Measurements from ENCODE around the gene CDC14A. TPM values are rescaled to one million over a fixed set of nuclear protein-coding genes. Genes with fewer than 3 reads are reported as not detected.
A peak's percentile ranks its signal among the peaks of the same experiment; 100 is the strongest.

CDC14A gene
- 6.6 TPM for total RNA-seq (2021; ENCODE audit: unreplicated experiment)
- polyA plus RNA-seq (2012; ENCODE audit: insufficient read length) = 1.9 TPM
- Bru-seq, nascent RNA = percentile 66 among the genes with signal in this experiment
- BruChase-seq, experiment 1, labeled RNA remaining after a 2-hour chase = percentile 52 among the genes with signal in this experiment
- BruChase-seq, experiment 2, labeled RNA remaining after a 6-hour chase = percentile 44 among the genes with signal in this experiment
- long read RNA-seq, full-length matches to known transcripts = 3 of 6 reads
- long read RNA-seq, partial matches to known transcripts = 0 of 6 reads
- long read RNA-seq, other reads (novel, unspliced or antisense) = 3 of 6 reads

- H3K36me3 ChIP-seq (ENCODE audit: control insufficient read depth, insufficient read depth, low read length) = peaks cover 3% of the 10 kb centered on the region; the same call in 1 of the 2 replicates
- intact Hi-C loops (cut with micrococcal nuclease; ENCODE audit: unreplicated experiment) (loop anchor here (10.0 kb wide), 1 partner anchor 102 kb away; no protein-coding TSS in a partner anchor), in situ Hi-C loops (cut with HindIII; ENCODE audit: low pct_unique_long_range_greater_than_20kb, low sequenced_read_pairs) (no loop called here)
- ChIA-PET POLR2A (no interaction called here), CTCF (no interaction called here)
- no TSS peak for BruUV-seq (replicated peaks)
- peaks cover 18% of the 10 kb centered on the region for H3K4me1 ChIP-seq (ENCODE audit: control insufficient read depth, insufficient read depth, low read length)
- no peaks in the 10 kb centered on the region for H3K27me3 ChIP-seq (ENCODE audit: control insufficient read depth, insufficient read depth, low read length)
- ATAC-seq (peak; percentile 89), DNase-seq (ENCODE audit: low read depth, low spot score) (peak; percentile 64)
- H3K27ac ChIP-seq (ENCODE audit: low read length) = peak within 1 kb of the TSS; percentile 91
- peak within 1 kb of the TSS; percentile 83 to 84 for H3K4me3 ChIP-seq (ENCODE audit: low read depth in 2 of 2, low read length in 2 of 2)
- TF ChIP-seq POLR2AphosphoS5 (IDR thresholded peaks at IDR 0.05; ENCODE audit: low read depth, low read length) (no peak), REST (IDR thresholded peaks at IDR 0.05; ENCODE audit: insufficient read depth in 1 of 2, low read depth in 2 of 2, low read length in 1 of 2) (no peak), TCF7L2 (IDR thresholded peaks at IDR 0.05; ENCODE audit: low read depth, low read length) (no peak), SIN3A (IDR thresholded peaks at IDR 0.05; ENCODE audit: borderline replicate concordance, insufficient read depth, low read depth, low read length) (peak; percentile 80; the same call in 1 of the 2 replicates), CTCF (IDR thresholded peaks at IDR 0.05) (no peak)
- H3K9me3 ChIP-seq (ENCODE audit: control insufficient read depth, insufficient read depth, low read depth, low read length) = no peaks in the 10 kb centered on the region
Measured at GRCh38 chr1:100352267-100353070, at the start of gene CDC14A. Gene CDC14A, plus strand, starts transcription at chr1:100352506. Its CDS starts 449 bp downstream, at chr1:100352955.

- H3K4me1 ChIP-seq (ENCODE audit: control insufficient read depth, insufficient read depth, low read length) = no peaks in the 10 kb centered on the region
- no peaks in the 10 kb centered on the region for H3K9me3 ChIP-seq (ENCODE audit: control insufficient read depth, insufficient read depth, low read depth, low read length)
- no peak overlapping the region for H3K27ac ChIP-seq (ENCODE audit: low read length)
- POLR2A ChIA-PET = no interaction called here
- H3K27me3 ChIP-seq (ENCODE audit: control insufficient read depth, insufficient read depth, low read length) = no peaks in the 10 kb centered on the region
- H3K36me3 ChIP-seq (ENCODE audit: control insufficient read depth, insufficient read depth, low read length) = no peaks in the 10 kb centered on the region
- no peak for ATAC-seq
- intact Hi-C loops (cut with micrococcal nuclease; ENCODE audit: unreplicated experiment) = no loop called here
- BruUV-seq (replicated peaks) = no TSS peak
- no peak overlapping the region for H3K4me3 ChIP-seq (ENCODE audit: low read depth in 2 of 2, low read length in 2 of 2)
- in situ Hi-C loops (cut with HindIII; ENCODE audit: low pct_unique_long_range_greater_than_20kb, low sequenced_read_pairs) = no loop called here
- no peak for DNase-seq (ENCODE audit: low read depth, low spot score)
- TF ChIP-seq SIN3A (IDR thresholded peaks at IDR 0.05; ENCODE audit: borderline replicate concordance, insufficient read depth, low read depth, low read length) (no peak), CTCF (IDR thresholded peaks at IDR 0.05) (no peak), REST (IDR thresholded peaks at IDR 0.05; ENCODE audit: insufficient read depth in 1 of 2, low read depth in 2 of 2, low read length in 1 of 2) (no peak), POLR2AphosphoS5 (IDR thresholded peaks at IDR 0.05; ENCODE audit: low read depth, low read length) (no peak), TCF7L2 (IDR thresholded peaks at IDR 0.05; ENCODE audit: low read depth, low read length) (no peak)
- CTCF ChIA-PET = no interaction called here
Measured at GRCh38 chr1:100302739-100303138, 49.6 kb upstream of the CDC14A start.
